HepG2 (cell line): ENCODE measurements around the gene BIRC7. TPM values are rescaled to one million over a fixed set of nuclear protein-coding genes. Genes with fewer than 3 reads are reported as not detected.

Source experiments
- CHCHD3 ChIP-seq: sonication (generic); formaldehyde crosslinking; IDR thresholded peaks from 2 replicates; pipeline ENCODE4 v1.8.0; 2022; ENCODE audit warnings: mild to moderate bottlenecking, missing genetic modification reagents, moderate library complexity
- ETV5 ChIP-seq: IDR thresholded peaks from 2 replicates; pipeline ENCODE4 v1.6.1; 2018; ENCODE audit warnings: missing biosample characterization, missing genetic modification reagents, inconsistent platforms, borderline replicate concordance
- KDM2A ChIP-seq: sonication (generic); formaldehyde crosslinking; IDR thresholded peaks from 2 replicates; pipeline ENCODE4 v1.4.0; 2020; ENCODE audit warnings: low read depth, missing genetic modification reagents, borderline replicate concordance
- MAFG ChIP-seq: sonication (generic); formaldehyde crosslinking; IDR thresholded peaks from 2 replicates; pipeline ENCODE4 v1.5.1; 2020; ENCODE audit warnings: mild to moderate bottlenecking, missing genetic modification reagents
- MYNN ChIP-seq: sonication (generic); formaldehyde crosslinking; IDR thresholded peaks from 2 replicates; pipeline ENCODE4 v1.4.0; 2020; ENCODE audit warnings: mild to moderate bottlenecking, low read depth, missing genetic modification reagents
- NFIC ChIP-seq: IDR thresholded peaks from 2 replicates; pipeline ENCODE4 v1.6.1; 2012; ENCODE audit warnings: mild to moderate bottlenecking, low read length, inconsistent platforms
- ZNF24 ChIP-seq: fragments of 450-650 bp; IDR thresholded peaks from 2 replicates; pipeline ENCODE4 v1.6.1; 2017; ENCODE audit warnings: antibody characterized with exemption, mild to moderate bottlenecking
- polyA plus RNA-seq, 8 experiments: library from polyadenylated mRNA; depleted of rRNA in 3 of 8; stranded (reverse) in 7 of 8; unstranded in 1 of 8; fragments of >200 nt; fragmentation: Illumina TruSeq in 4 of 8; extraction: Trizol in 4 of 8; gene quantifications; 2 replicates each; pipeline versions ENCODE4 v1.2.1 to v1.2.3, GENCODE V29; 2011 to 2016; ENCODE audit warnings: low read depth in 4 of 8, missing spikeins in 1 of 8, mixed read lengths in 1 of 8; ENCODE audit not compliant: insufficient read depth in 1 of 8
- total RNA-seq, 5 experiments: library from RNA; depleted of rRNA; stranded (reverse); fragments of >200 nt; fragmentation: Illumina TruSeq; extraction: Trizol; gene quantifications; 2 replicates each; pipeline ENCODE4 v1.2.3, GENCODE V29; 2016; ENCODE audit warnings: low read depth in 1 of 5
- TF ChIP-seq, protein P1 (sequence below), 2 experiments: sonication (generic) in 1 of 2; formaldehyde crosslinking in 1 of 2; IDR thresholded peaks; 2 replicates each; pipeline versions ENCODE4 v1.4.0 to v1.6.1; 2018 to 2020; ENCODE audit warnings: missing genetic modification reagents in 2 of 2, borderline replicate concordance in 1 of 2, low read depth in 1 of 2, mild to moderate bottlenecking in 1 of 2, missing biosample characterization in 1 of 2
- TF ChIP-seq, protein P2 (sequence below): sonication (generic); formaldehyde crosslinking; IDR thresholded peaks from 2 replicates; pipeline ENCODE4 v1.5.0; 2020; ENCODE audit warnings: mild to moderate bottlenecking, missing genetic modification reagents, borderline replicate concordance
- TF ChIP-seq, protein P3 (sequence below): sonication (generic); formaldehyde crosslinking; IDR thresholded peaks from 2 replicates; pipeline ENCODE4 v1.4.0; 2020; ENCODE audit warnings: missing genetic modification reagents, borderline replicate concordance

BIRC7 gene
- total and polyA plus RNA-seq, 2 of the 13 experiments (the other 11 are each of a cell fraction or from before 2014, with no cell fraction given): 0.27 to 5.1 TPM

DNA sequence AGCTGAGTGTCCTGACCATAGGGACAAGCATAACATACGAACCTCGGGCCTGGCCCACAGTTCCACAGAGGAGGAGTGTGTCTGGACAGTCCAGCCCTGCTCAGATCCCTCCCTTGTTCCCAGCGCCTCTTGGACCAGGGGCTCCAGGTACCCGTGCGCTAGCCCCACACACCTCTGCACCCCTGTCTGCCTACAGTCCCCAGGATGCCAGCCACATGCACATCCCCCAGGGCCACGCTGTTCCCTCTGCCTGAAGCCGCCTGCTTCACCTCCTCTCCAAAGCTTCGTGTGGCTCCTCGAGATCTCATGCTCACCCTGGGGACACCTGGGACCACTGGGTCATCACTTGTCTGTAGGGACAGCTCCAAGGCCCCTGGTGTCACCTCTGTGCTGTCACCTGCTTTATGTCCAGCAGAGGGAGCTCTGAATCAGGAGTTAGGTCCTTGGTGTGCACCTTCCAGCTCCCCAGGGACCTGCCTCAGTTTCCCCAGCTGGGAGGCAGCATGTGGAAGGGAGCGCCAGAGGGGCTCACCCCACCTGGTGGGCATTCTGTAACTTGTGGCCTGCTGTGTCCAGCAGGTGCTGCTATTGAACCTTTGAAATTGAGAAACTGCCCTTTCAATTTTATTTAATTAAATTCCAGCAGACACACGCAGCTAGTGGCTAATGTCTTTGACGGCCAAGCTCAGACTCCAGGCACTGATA, 12.4 kb upstream of the BIRC7 start (continued):
- TF ChIP-seq NFIC (no peak), CHCHD3 (CRISPR knock-in tag) (no peak), ZNF24 (no peak), MYNN (CRISPR knock-in tag) (peak; percentile 33; the same call in 1 of the 2 replicates), ETV5 (CRISPR knock-in tag) (0 out of 2 replicates have a peak, but pooled peaks have one; percentile 13), MAFG (CRISPR knock-in tag) (no peak), KDM2A (CRISPR knock-in tag) (peak; percentile 28; the same call in 1 of the 2 replicates)
- TF ChIP-seq, protein P1, sequence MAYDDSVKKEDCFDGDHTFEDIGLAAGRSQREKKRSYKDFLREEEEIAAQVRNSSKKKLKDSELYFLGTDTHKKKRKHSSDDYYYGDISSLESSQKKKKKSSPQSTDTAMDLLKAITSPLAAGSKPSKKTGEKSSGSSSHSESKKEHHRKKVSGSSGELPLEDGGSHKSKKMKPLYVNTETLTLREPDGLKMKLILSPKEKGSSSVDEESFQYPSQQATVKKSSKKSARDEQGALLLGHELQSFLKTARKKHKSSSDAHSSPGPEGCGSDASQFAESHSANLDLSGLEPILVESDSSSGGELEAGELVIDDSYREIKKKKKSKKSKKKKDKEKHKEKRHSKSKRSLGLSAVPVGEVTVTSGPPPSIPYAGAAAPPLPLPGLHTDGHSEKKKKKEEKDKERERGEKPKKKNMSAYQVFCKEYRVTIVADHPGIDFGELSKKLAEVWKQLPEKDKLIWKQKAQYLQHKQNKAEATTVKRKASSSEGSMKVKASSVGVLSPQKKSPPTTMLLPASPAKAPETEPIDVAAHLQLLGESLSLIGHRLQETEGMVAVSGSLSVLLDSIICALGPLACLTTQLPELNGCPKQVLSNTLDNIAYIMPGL (CRISPR knock-in tag; IDR thresholded peaks at IDR 0.05; ENCODE audit: borderline replicate concordance in 1 of 2, low read depth in 1 of 2): peak in 1 of 2 experiments; percentile 27; a peak in 1 of 4 replicates
- TF ChIP-seq, protein P2, sequence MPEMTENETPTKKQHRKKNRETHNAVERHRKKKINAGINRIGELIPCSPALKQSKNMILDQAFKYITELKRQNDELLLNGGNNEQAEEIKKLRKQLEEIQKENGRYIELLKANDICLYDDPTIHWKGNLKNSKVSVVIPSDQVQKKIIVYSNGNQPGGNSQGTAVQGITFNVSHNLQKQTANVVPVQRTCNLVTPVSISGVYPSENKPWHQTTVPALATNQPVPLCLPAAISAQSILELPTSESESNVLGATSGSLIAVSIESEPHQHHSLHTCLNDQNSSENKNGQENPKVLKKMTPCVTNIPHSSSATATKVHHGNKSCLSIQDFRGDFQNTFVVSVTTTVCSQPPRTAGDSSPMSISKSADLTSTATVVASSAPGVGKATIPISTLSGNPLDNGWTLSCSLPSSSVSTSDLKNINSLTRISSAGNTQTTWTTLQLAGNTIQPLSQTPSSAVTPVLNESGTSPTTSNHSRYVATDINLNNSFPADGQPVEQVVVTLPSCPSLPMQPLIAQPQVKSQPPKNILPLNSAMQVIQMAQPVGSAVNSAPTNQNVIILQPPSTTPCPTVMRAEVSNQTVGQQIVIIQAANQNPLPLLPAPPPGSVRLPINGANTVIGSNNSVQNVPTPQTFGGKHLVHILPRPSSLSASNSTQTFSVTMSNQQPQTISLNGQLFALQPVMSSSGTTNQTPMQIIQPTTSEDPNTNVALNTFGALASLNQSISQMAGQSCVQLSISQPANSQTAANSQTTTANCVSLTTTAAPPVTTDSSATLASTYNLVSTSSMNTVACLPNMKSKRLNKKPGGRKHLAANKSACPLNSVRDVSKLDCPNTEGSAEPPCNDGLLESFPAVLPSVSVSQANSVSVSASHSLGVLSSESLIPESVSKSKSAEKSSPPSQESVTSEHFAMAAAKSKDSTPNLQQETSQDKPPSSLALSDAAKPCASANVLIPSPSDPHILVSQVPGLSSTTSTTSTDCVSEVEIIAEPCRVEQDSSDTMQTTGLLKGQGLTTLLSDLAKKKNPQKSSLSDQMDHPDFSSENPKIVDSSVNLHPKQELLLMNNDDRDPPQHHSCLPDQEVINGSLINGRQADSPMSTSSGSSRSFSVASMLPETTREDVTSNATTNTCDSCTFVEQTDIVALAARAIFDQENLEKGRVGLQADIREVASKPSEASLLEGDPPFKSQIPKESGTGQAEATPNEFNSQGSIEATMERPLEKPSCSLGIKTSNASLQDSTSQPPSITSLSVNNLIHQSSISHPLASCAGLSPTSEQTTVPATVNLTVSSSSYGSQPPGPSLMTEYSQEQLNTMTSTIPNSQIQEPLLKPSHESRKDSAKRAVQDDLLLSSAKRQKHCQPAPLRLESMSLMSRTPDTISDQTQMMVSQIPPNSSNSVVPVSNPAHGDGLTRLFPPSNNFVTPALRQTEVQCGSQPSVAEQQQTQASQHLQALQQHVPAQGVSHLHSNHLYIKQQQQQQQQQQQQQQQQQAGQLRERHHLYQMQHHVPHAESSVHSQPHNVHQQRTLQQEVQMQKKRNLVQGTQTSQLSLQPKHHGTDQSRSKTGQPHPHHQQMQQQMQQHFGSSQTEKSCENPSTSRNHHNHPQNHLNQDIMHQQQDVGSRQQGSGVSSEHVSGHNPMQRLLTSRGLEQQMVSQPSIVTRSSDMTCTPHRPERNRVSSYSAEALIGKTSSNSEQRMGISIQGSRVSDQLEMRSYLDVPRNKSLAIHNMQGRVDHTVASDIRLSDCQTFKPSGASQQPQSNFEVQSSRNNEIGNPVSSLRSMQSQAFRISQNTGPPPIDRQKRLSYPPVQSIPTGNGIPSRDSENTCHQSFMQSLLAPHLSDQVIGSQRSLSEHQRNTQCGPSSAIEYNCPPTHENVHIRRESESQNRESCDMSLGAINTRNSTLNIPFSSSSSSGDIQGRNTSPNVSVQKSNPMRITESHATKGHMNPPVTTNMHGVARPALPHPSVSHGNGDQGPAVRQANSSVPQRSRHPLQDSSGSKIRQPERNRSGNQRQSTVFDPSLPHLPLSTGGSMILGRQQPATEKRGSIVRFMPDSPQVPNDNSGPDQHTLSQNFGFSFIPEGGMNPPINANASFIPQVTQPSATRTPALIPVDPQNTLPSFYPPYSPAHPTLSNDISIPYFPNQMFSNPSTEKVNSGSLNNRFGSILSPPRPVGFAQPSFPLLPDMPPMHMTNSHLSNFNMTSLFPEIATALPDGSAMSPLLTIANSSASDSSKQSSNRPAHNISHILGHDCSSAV (CRISPR knock-in tag): no peak
- TF ChIP-seq, protein P3, sequence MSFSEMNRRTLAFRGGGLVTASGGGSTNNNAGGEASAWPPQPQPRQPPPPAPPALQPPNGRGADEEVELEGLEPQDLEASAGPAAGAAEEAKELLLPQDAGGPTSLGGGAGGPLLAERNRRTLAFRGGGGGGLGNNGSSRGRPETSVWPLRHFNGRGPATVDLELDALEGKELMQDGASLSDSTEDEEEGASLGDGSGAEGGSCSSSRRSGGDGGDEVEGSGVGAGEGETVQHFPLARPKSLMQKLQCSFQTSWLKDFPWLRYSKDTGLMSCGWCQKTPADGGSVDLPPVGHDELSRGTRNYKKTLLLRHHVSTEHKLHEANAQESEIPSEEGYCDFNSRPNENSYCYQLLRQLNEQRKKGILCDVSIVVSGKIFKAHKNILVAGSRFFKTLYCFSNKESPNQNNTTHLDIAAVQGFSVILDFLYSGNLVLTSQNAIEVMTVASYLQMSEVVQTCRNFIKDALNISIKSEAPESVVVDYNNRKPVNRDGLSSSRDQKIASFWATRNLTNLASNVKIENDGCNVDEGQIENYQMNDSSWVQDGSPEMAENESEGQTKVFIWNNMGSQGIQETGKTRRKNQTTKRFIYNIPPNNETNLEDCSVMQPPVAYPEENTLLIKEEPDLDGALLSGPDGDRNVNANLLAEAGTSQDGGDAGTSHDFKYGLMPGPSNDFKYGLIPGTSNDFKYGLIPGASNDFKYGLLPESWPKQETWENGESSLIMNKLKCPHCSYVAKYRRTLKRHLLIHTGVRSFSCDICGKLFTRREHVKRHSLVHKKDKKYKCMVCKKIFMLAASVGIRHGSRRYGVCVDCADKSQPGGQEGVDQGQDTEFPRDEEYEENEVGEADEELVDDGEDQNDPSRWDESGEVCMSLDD (CRISPR knock-in tag): no peak
